ENCODE measurements around the gene RAPGEF2. TPM values are rescaled to one million over a fixed set of nuclear protein-coding genes. Genes with fewer than 3 reads are reported as not detected.
A peak's percentile ranks its signal among the peaks of the same experiment; 100 is the strongest.
"Not testable (repeated sequence)": the region's sequence is repeated elsewhere in the genome, so short reads cannot be mapped to it uniquely, and the experiment has no call there.

Gene RAPGEF2
- total and polyA plus RNA-seq, 2 donors from 2014 or later, result 6.9 to 50.6 TPM

DNA sequence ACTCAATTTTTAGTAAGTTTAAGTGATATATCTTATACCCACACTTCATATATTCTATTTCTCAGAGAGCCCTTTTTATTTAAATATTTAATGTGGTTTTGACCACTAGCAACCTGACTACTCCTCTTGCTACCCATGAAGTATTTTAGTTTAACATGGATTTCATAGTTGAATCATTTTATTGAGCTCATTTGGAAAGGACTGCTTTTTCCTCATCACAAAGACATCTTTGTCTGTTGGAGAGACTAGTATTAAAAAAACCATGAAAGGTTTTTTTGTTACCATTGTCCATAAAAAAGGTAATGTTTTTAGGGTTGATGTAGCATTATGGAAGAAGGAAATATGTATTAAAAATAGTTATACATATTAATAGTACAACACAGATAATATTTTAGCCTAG lies 139.5 kb downstream of the RAPGEF2 start:
- no peaks in the 10 kb centered on the region for H3K27me3 ChIP-seq (ENCODE audit: control insufficient read depth, insufficient read depth, low read length)
- H3K9me3 ChIP-seq (ENCODE audit: control insufficient read depth in 2 of 3, insufficient read depth in 1 of 3, low read length in 3 of 3), result no peaks in the 10 kb centered on the region
- H3K4me3 ChIP-seq (ENCODE audit: low read length in 3 of 3), result no peak overlapping the region
- DNase-seq (no peak), FAIRE-seq (no peak)
- no peaks in the 10 kb centered on the region for H3K36me3 ChIP-seq (ENCODE audit: control insufficient read depth in 2 of 3, insufficient read depth in 3 of 3, low read length in 3 of 3)
- no peaks in the 10 kb centered on the region for H3K4me1 ChIP-seq (ENCODE audit: control insufficient read depth in 2 of 3, insufficient read depth in 2 of 3, low read depth in 1 of 3, low read length in 3 of 3)
- TF ChIP-seq, protein P1, sequence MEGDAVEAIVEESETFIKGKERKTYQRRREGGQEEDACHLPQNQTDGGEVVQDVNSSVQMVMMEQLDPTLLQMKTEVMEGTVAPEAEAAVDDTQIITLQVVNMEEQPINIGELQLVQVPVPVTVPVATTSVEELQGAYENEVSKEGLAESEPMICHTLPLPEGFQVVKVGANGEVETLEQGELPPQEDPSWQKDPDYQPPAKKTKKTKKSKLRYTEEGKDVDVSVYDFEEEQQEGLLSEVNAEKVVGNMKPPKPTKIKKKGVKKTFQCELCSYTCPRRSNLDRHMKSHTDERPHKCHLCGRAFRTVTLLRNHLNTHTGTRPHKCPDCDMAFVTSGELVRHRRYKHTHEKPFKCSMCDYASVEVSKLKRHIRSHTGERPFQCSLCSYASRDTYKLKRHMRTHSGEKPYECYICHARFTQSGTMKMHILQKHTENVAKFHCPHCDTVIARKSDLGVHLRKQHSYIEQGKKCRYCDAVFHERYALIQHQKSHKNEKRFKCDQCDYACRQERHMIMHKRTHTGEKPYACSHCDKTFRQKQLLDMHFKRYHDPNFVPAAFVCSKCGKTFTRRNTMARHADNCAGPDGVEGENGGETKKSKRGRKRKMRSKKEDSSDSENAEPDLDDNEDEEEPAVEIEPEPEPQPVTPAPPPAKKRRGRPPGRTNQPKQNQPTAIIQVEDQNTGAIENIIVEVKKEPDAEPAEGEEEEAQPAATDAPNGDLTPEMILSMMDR (IDR thresholded peaks at IDR 0.05; ENCODE audit: borderline replicate concordance, extremely low read depth, insufficient read depth), result no peak
- no peak overlapping the region for H3K9ac ChIP-seq (ENCODE audit: low read length in 3 of 3)
- no peak overlapping the region for H3K27ac ChIP-seq (ENCODE audit: low read depth in 2 of 2, low read length in 2 of 2)
- intact Hi-C loops (cut with DNase I), result no loop called here

DNA sequence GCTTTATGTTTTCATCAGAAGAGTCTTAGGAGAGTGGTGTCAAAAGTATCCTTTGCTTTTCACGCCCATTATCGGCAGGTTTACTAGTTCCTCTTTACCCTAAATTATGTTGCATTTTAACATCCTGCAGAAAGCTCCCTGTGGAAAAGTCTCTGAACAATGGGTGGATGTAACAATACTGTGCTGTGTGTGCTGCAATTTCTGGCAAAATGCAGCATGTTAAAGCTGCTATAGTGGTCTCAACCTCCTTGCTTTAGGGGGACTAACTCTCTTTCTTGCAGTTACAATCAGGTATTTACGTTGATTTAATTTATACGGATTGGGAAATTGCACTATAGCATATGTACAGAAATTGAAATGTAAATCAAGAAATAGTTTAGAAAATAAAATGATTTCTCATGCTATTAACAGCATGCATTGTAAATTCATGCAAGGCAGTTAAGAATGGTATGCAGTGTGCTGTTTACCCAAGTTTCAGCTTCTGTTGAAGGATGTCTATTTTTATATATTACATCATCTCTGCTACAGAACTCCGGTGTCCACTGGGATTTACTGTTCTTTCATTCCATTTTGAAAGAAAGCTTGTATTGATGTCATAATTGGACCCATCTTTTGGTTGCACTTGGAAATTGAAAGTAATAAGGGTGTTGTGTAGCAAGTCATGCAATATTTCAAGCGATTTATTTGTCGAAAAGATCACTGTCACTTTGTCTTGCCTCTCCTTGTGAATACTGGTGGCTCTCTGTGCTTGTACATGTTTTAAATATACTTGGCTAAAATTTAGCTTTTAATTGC lies 145.7 kb downstream of the RAPGEF2 start:
- peaks cover 0 to 4% (median 0%) of the 10 kb centered on the region in 3 donors for H3K4me1 ChIP-seq (ENCODE audit: control insufficient read depth in 2 of 3, insufficient read depth in 2 of 3, low read depth in 1 of 3, low read length in 3 of 3)
- H3K4me3 ChIP-seq (ENCODE audit: low read length in 3 of 3), result peak overlapping the region in 2 of 3 donors; percentile 10 to 42
- peak overlapping the region in 1 of 2 donors; percentile 20 for H3K27ac ChIP-seq (ENCODE audit: low read depth in 2 of 2, low read length in 2 of 2)
- peak; percentile 57 for FAIRE-seq
- TF ChIP-seq, protein P1 (IDR thresholded peaks at IDR 0.05; ENCODE audit: borderline replicate concordance, extremely low read depth, insufficient read depth), result no peak
- DNase-seq, result peak in 2 of 5 donors; percentile 37 to 46
- no peaks in the 10 kb centered on the region for H3K27me3 ChIP-seq (ENCODE audit: control insufficient read depth, insufficient read depth, low read length)
- H3K36me3 ChIP-seq (ENCODE audit: control insufficient read depth in 2 of 3, insufficient read depth in 3 of 3, low read length in 3 of 3), result no peaks in the 10 kb centered on the region
- intact Hi-C loops (cut with DNase I), result no loop called here
- no peak overlapping the region for H3K9ac ChIP-seq (ENCODE audit: low read length in 3 of 3)
- H3K9me3 ChIP-seq (ENCODE audit: control insufficient read depth in 2 of 3, insufficient read depth in 1 of 3, low read length in 3 of 3), result no peaks in the 10 kb centered on the region

DNA sequence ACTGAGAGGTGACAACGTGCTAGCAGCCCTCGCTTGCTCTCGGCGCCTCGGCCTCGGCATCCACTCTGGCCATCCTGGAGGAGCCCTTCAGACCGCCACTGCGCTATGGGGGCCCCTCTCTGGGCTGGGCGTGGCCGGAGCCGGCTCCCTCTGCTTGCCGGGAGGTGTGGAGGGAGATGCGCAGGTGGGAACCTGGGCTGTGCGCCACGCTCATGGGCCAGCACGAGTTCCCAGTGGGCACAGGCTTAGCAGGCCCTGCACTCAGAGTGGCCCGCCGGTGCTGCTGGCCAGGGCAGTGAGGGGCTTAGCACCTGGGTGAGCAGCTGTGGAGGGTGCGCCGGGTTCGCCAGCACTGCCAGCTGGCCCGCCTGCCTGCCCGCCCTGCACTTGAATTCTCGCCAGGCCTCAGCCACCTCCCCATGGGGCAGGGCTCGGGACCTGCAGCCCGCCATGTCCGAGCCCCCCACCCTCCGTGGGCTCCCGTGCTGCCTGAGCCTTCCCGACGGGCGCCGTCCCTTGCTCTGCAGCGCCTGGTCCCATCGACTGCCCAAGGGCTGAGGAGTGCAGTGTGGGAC lies 148.0 kb downstream of the RAPGEF2 start:
- FAIRE-seq (no peak), DNase-seq (peak in 1 of 5 donors; percentile 78)
- TF ChIP-seq, protein P1 (IDR thresholded peaks at IDR 0.05; ENCODE audit: borderline replicate concordance, extremely low read depth, insufficient read depth), result no peak
- Histone ChIP-seq H3K27ac (ENCODE audit: low read depth in 2 of 2, low read length in 2 of 2) (no peak overlapping the region), H3K27me3 (ENCODE audit: control insufficient read depth, insufficient read depth, low read length) (no peaks in the 10 kb centered on the region), H3K9ac (ENCODE audit: low read length in 3 of 3) (no peak overlapping the region), H3K4me3 (ENCODE audit: low read length in 3 of 3) (no peak overlapping the region), H3K36me3 (ENCODE audit: control insufficient read depth in 2 of 3, insufficient read depth in 3 of 3, low read length in 3 of 3) (no peaks in the 10 kb centered on the region), H3K9me3 (ENCODE audit: control insufficient read depth in 2 of 3, insufficient read depth in 1 of 3, low read length in 3 of 3) (no peaks in the 10 kb centered on the region), H3K4me1 (ENCODE audit: control insufficient read depth in 2 of 3, insufficient read depth in 2 of 3, low read depth in 1 of 3, low read length in 3 of 3) (peaks cover 0 to 4% (median 0%) of the 10 kb centered on the region in 3 donors)
- intact Hi-C loops (cut with DNase I), result no loop called here

GRCh38 chr4:159251580-159251979 lies 148.7 kb downstream of the RAPGEF2 start:
- H3K36me3 ChIP-seq (ENCODE audit: control insufficient read depth in 2 of 3, insufficient read depth in 3 of 3, low read length in 3 of 3); H3K9me3 ChIP-seq (ENCODE audit: control insufficient read depth in 2 of 3, insufficient read depth in 1 of 3, low read length in 3 of 3); H3K9ac ChIP-seq (ENCODE audit: low read length in 3 of 3); intact Hi-C loops (cut with DNase I); H3K4me3 ChIP-seq (ENCODE audit: low read length in 3 of 3); H3K4me1 ChIP-seq (ENCODE audit: control insufficient read depth in 2 of 3, insufficient read depth in 2 of 3, low read depth in 1 of 3, low read length in 3 of 3); H3K27ac ChIP-seq (ENCODE audit: low read depth in 2 of 2, low read length in 2 of 2); FAIRE-seq; H3K27me3 ChIP-seq (ENCODE audit: control insufficient read depth, insufficient read depth, low read length): not testable (repeated sequence)
- DNase-seq, result peak in 1 of 5 donors; percentile 29

Data from kidney (tissue), 14 donors.